Non-pigmented ciliary epithelial cell (primary cell): ENCODE data around the gene PHTF1.
A peak's percentile ranks its signal among the peaks of the same experiment; 100 is the strongest.
"Not testable (repeated sequence)": the region's sequence is repeated elsewhere in the genome, so short reads cannot be mapped to it uniquely, and the experiment has no call there.

Experiments
- DNase-seq: peaks from one replicate; pipeline ENCODE4 v3.0.0-alpha.2; 2010; ENCODE audit warnings: low read depth

PHTF1 gene

GRCh38 chr1:113777561-113777960, 18.3 kb upstream of the PHTF1 start:
- no peak for DNase-seq

DNA sequence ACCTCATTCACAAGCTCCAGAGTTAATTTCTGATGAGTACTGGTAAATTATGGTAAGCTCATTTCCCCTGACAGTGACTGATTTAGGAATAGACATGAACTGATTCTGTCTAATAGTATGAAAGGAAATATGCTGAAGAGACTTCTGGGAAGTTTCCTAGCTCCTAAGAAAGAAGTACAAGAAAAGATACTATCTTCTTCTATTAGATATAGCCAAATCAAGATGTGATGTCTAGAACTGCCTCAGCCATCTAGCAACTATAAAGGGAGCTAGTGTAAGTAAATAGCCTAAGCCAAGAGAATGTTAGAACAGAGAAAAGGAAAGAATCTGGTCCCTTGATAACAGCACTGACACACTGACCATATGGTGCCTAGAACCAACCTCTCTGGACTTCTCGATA, 10.7 kb upstream of the PHTF1 start:
- no peak for DNase-seq

- DNase-seq: no peak
These were observed 10.3 kb upstream of the PHTF1 start for GRCh38 chr1:113769601-113769970.

DNA sequence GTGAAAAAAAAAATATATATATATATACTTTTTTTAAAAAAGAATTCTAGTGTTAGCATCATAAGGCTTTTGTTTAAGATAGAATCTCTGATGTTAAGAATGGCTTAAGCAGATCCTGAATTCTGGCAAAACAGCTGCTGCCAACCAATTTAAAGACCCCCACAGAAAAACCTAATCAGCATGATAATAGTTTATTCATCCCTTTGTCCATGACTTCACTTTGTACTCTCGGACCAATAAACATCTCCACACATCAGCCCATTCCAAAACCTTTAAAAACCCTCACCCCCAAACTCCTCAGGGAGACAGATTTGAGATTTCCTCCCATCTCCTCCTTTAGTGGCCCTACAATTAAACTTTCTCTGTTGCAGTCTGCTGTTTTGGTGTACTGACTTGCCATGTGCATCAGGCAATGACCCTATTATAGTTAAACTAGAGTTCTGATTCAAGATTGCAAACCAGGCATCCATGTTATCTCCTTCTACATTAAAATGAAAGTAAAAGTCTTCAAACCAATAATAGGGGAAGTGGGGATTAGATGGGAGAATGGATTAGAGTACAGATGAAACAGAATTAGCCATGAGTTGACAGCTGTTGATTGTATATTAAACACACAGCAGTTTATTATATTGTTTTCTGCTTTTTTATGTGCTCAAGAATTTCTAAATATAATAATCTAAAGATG, 9.8 kb upstream of the PHTF1 start:
- DNase-seq: no peak

- DNase-seq: no peak
These were observed 6.3 kb upstream of the PHTF1 start for GRCh38 chr1:113765306-113766230.

- DNase-seq: no peak
These were observed 4.4 kb upstream of the PHTF1 start for GRCh38 chr1:113763661-113764060.

- DNase-seq: no peak
These were observed 2.7 kb upstream of the PHTF1 start for GRCh38 chr1:113761937-113762336.

DNA sequence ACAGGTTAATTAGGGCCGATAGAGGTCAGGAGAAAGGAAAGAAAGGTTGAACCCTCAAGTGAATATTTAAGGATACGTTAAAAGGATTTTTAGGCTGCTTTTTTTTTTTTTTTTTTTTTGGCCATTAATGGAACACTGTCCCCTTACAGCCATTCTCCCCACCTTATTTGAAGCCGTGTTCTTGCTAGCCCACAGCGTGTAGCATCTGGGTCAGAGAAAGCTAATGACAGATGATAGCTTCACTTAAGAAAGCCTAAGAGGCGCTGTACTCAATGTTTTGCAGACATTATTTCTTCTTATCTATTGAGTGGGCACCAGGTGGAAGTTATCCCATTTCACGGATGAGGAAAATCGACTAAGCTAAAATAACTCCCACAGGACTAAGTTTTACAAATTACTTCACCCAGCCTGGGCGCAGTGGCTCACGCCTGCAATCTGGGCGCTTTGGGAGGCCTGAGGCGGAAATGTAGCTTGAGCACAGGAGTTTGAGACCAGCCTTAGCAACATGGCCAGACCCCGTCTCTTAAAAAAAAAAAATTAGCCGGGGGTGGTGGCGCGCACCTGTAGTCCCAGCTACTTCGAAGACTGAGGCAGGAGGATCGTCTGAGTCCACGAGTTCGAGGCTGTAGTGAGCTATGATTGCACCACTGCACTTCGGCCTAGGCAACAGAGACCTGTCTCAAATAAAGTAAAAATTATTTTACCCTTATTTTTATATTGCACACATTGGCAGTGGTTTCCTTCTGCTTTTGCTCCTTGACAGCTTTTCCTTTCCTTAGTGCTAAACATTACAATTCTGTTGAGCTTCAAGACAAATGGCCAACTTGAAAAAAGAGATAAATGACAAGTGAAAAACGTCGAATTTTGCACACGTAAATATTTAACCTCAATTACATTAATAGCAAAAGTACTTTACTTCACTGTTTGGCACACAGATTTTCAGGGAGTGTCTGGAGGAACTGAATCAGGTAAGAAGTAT, 1.1 kb upstream of the PHTF1 start:
- DNase-seq: no peak

- no peak for DNase-seq
These were observed 504 bp downstream of the PHTF1 start for GRCh38 chr1:113758631-113759332.

DNA sequence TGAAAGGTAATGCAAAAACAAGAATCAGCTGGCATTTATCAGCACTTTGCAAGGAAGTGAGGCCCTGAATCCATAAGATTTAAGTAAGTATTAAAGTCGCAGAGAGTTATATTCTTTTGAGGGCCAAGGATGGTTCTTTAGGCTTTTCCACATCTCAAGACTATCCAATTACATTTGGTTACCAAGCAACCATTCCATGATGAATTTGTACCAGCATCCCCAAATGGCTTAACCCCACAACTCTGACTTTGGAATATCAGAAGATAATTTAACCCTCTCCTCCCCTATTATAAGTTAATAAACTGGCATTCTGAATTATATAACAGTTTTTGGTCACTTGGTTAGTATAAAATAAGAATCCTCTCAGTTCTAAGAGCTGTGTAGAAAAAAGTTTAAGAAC, 2.8 kb downstream of the PHTF1 start:
- no peak for DNase-seq

- DNase-seq: not testable (repeated sequence)
These were observed 6.0 kb downstream of the PHTF1 start for GRCh38 chr1:113753333-113753732.

DNA sequence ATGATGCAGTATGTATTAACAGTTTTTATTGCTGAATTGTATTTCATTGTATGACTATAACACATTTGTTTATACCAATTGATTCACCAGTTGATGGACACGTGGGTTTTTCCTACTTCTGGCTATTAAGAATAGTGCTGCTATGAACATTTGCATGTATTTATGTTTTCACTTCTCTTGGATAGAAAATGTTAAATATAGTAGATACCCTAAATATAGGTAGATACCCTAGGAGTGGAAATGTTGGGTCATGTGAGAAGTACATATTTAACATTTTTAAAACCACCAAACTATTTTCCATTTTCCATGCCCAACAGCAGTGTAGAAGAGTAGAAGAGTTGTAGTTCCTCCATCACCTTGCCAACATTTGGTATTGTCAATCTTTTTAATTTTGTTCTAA, 7.8 kb downstream of the PHTF1 start:
- no peak for DNase-seq

DNA sequence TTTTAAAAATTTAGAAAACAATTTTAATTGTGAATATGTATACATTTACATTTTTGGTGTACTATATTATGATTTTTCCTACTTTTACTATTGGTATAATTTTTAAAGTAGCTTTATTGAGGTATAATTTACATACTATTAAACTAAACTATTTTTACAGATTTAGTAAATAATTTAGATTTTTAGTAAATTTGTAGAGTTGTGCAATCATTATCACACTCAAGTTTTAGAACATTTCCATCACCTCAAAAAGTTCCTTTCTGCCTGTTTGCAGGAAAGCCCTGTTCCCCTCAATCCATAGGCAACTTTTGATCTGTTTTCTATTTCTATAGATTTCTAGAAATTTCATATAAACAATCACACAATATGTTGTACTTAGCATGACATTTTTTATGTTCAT, 8.2 kb downstream of the PHTF1 start:
- DNase-seq: no peak

DNA sequence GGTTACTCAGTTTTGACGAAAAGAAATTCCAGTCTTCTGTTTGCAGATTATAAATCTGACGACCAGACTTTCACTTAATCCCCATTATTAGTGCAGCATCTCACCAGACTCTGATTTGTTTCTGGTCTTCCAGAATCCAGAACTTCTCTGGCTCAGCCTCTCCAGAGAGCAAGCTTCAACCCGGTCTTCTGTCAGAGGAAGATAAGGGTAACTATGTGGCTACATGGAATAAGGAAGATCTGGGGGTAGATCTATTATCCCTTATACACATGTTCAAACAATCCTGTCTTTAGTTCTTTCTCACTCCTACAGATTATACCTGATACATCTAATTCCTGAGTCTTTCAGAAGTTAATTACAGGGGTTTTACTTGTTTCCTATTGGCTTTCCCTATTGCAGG, 9.9 kb downstream of the PHTF1 start:
- no peak for DNase-seq

DNA sequence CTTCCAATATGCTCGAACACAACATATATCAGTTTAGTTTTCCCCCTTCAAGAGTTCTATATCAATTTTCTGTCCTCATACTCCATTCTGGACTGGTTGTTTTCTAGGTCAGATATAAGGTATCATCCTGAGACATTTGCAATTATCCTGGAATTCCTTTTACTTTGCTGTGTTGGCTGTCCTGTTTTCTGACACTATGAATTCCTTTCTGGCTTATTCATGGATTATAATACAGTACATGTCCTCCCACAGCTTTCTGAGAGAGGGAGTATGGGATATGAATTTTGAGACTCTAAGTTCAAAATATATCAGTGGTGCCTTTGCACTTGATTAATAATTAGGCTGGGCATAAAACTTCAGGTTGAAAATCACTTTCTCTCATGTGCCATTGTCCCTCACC, 11.9 kb downstream of the PHTF1 start:
- DNase-seq: peak; percentile 32

DNA sequence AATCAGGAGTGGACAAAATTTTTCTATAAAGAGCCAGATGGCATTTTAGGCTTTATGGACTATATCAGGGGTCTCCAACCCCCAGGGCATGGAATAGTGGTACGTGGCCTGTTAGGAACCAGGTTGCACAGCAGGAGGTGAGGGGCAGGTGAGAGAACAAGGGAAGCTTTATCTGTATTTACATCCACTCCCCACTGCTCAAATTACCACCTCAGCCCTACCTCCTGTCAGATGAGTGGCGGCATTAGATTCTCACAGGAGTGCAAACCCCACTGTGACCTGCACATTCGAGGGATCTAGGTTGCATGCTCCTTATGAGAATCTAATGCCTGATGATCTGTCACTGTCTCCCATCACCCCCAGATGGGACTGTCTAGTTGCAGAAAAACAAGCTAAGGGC, 13.9 kb downstream of the PHTF1 start:
- no peak for DNase-seq

GRCh38 chr1:113744114-113744513, 15.2 kb downstream of the PHTF1 start:
- no peak for DNase-seq

- no peak for DNase-seq
These were observed 16.8 kb downstream of the PHTF1 start for GRCh38 chr1:113742515-113742914.

DNA sequence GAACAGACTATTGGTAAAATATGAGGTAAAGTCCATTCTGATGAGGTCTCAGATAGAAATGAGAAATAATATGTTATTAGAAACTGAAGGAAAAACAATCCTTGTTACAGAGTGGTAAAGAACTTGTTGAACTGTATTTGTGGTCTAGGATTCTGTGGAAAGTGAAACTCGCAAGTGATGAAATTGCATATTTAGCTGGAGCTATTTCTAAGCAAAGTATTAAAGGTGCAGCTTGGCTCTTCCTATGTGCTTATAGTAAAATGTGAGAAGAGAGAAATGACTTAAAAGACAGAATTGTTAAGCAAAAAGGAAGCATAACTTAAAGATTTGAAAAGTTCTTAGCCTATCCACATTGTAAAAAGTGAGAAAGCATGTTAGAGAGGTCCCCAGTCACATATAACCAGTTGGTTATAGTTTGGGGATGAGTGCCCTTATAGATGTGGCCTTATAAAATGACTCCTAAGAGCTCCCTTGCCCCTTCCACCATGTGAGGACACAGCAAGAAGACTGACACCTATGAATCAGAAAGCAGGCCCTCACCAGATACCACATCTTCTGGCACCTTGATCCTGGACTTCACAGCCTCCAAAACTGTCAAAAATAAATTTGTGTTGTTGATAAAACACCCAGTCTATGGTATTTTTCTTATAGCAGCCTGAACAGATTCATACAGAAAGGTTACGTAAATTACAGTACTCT, 24.8 kb downstream of the PHTF1 start:
- no peak for DNase-seq

GRCh38 chr1:113732802-113733201, 26.5 kb downstream of the PHTF1 start:
- DNase-seq: no peak

GRCh38 chr1:113721010-113721409, 38.3 kb downstream of the PHTF1 start:
- DNase-seq: no peak
